Measurements from ENCODE around the gene SOD2. TPM values are rescaled to one million over a fixed set of nuclear protein-coding genes. Genes with fewer than 3 reads are reported as not detected.

The SOD2 gene
- total and polyA plus RNA-seq, 2 of the 13 experiments (the other 11 are each of a cell fraction or from before 2014, with no cell fraction given), result 304 to 309 TPM

GRCh38 chr6:159693128-159693893, at the start of gene SOD2 (continued):
- TF ChIP-seq HNF4G (IDR thresholded peaks at IDR 0.05; ENCODE audit: borderline replicate concordance, low read depth, low read length) (peak; percentile 87), HNF4G (CRISPR knock-in tag; IDR thresholded peaks at IDR 0.05; ENCODE audit: borderline replicate concordance, low read depth) (peak; percentile 84), MIER3 (CRISPR knock-in tag; IDR thresholded peaks at IDR 0.05; ENCODE audit: borderline replicate concordance) (peak; percentile 79; the same call in 1 of the 2 replicates), IKZF4 (CRISPR knock-in tag; IDR thresholded peaks at IDR 0.05; ENCODE audit: borderline replicate concordance, low read depth, not compliant biosample characterization) (peak; percentile 89), SCMH1 (CRISPR knock-in tag; IDR thresholded peaks at IDR 0.05; ENCODE audit: borderline replicate concordance) (no peak), HDAC6 (IDR thresholded peaks at IDR 0.05; ENCODE audit: low read depth, low read length) (no peak), ZNF605 (CRISPR knock-in tag; IDR thresholded peaks at IDR 0.05) (peak; percentile 90), THAP11 (CRISPR knock-in tag; IDR thresholded peaks at IDR 0.05) (peak; percentile 84), TAF15 (IDR thresholded peaks at IDR 0.05; ENCODE audit: low read depth, low read length, poor library complexity, severe bottlenecking) (no peak), ZC3H13 (CRISPR knock-in tag; IDR thresholded peaks at IDR 0.05) (peak; percentile 19; the same call in 1 of the 2 replicates), ZNF724P (CRISPR knock-in tag; IDR thresholded peaks at IDR 0.05; ENCODE audit: borderline replicate concordance) (peak; percentile 71), RNF2 (conservative IDR thresholded peaks at IDR 0.05; ENCODE audit: low read depth) (peak; percentile 20; the same call in 1 of the 2 replicates), ZNF256 (CRISPR knock-in tag; conservative IDR thresholded peaks at IDR 0.05) (peak; percentile 80; the same call in 1 of the 2 replicates), DNMT3B (CRISPR knock-in tag; conservative IDR thresholded peaks at IDR 0.05) (no peak; the same call in 1 of the 2 replicates), ZNF576 (CRISPR knock-in tag; IDR thresholded peaks at IDR 0.05) (peak; percentile 94), ZNF543 (CRISPR knock-in tag; IDR thresholded peaks at IDR 0.05) (peak; percentile 77), ZFP36 (IDR thresholded peaks at IDR 0.05; ENCODE audit: borderline replicate concordance, low read depth, low read length, partially characterized antibody) (no peak), MLX (CRISPR knock-in tag; IDR thresholded peaks at IDR 0.05) (0 out of 2 replicates have a peak, but pooled peaks have one; percentile 20), SOX6 (IDR thresholded peaks at IDR 0.05) (no peak), SOX6 (CRISPR knock-in tag; IDR thresholded peaks at IDR 0.05) (peak; percentile 79), ZFP91 (CRISPR knock-in tag; IDR thresholded peaks at IDR 0.05; ENCODE audit: borderline replicate concordance) (peak; percentile 91), ETV5 (CRISPR knock-in tag; IDR thresholded peaks at IDR 0.05; ENCODE audit: borderline replicate concordance) (no peak; the same call in 1 of the 2 replicates), ZSCAN22 (CRISPR knock-in tag; IDR thresholded peaks at IDR 0.05) (no peak), ZNF513 (CRISPR knock-in tag; conservative IDR thresholded peaks at IDR 0.05) (no peak)
